AG04450 (cell line): Measurements from ENCODE around the gene SEC14L1. TPM values are rescaled to one million over a fixed set of nuclear protein-coding genes. Genes with fewer than 3 reads are reported as not detected.

Experiments used
- CTCF ChIA-PET: fragments of 300-600, 350-600 bp; formaldehyde crosslinking; extraction: SDS; loops from one replicate; lab custom pipeline; 2022; ENCODE audit warnings: antibody characterized with exemption, inconsistent platforms; lab: Charles Lee
- POLR2A ChIA-PET: fragments of 350-600 bp; formaldehyde crosslinking; extraction: SDS; loops from one replicate; lab custom pipeline; 2021; ENCODE audit warnings: antibody characterized with exemption, inconsistent platforms; lab: Yijun Ruan, JAX
- DNase-seq: peaks from one replicate; pipeline ENCODE4 v3.0.0-alpha.2; 2011; ENCODE audit warnings: low read depth, low spot score
- H3K27ac ChIP-seq: one replicate; pipeline ENCODE4 v1.5.1; 2012; ENCODE audit warnings: low read depth, low read length, control low read depth
- H3K27me3 ChIP-seq: one replicate; pipeline ENCODE4 v1.6.0; 2012; ENCODE audit warnings: low read length; ENCODE audit not compliant: control insufficient read depth, insufficient read depth
- H3K4me3 ChIP-seq: 2 replicates; pipeline ENCODE4 v1.5.1; 2011; ENCODE audit warnings: mild to moderate bottlenecking, low read depth, low read length, control low read depth
- H3K9me3 ChIP-seq: 2 replicates; pipeline ENCODE4 v1.5.1; 2012; ENCODE audit warnings: low read length; ENCODE audit not compliant: control insufficient read depth, insufficient read depth
- CTCF ChIP-seq: IDR thresholded peaks from 2 replicates; pipeline ENCODE4 v1.5.1; 2011; ENCODE audit warnings: low read depth, low read length, control low read depth, inconsistent platforms
- polyA plus RNA-seq: library from polyadenylated mRNA; depleted of rRNA; stranded (reverse); fragments of >200 nt; gene quantifications from 2 replicates; pipeline ENCODE4 v1.2.3, GENCODE V29; 2011

The SEC14L1 gene
- polyA plus RNA-seq, 1 experiment, result 38.7 TPM

GRCh38 chr17:77164483-77165091 is 23.8 kb downstream of the SEC14L1 start:
- no peak for DNase-seq
- peak overlapping the region; percentile 68 for H3K27ac ChIP-seq
- no peaks in the 10 kb centered on the region for H3K27me3 ChIP-seq
- no peak for TF ChIP-seq CTCF
- CTCF ChIA-PET, result interaction anchor here (0.5 to 1.4 kb wide), 3 partner anchors 34 to 78 kb away, joined by 3 to 5 read pairs (median 3); no protein-coding TSS in a partner anchor
- POLR2A ChIA-PET, result no interaction called here
- no peak overlapping the region for H3K4me3 ChIP-seq
- H3K9me3 ChIP-seq, result peaks cover 30% of the 10 kb centered on the region

GRCh38 chr17:77165577-77165976 is 24.8 kb downstream of the SEC14L1 start:
- DNase-seq, result no peak
- Histone ChIP-seq H3K4me3 (no peak overlapping the region), H3K9me3 (peaks cover 30% of the 10 kb centered on the region), H3K27me3 (no peaks in the 10 kb centered on the region), H3K27ac (no peak overlapping the region)
- no peak for TF ChIP-seq CTCF
- POLR2A ChIA-PET, result no interaction called here
- CTCF ChIA-PET, result interaction anchor here (1.4 kb wide), 1 partner anchor 77 kb away, joined by 3 read pairs; no protein-coding TSS in a partner anchor

GRCh38 chr17:77167472-77168306 is 26.9 kb downstream of the SEC14L1 start:
- peaks cover 30% of the 10 kb centered on the region for H3K9me3 ChIP-seq
- H3K27me3 ChIP-seq, result no peaks in the 10 kb centered on the region
- ChIA-PET POLR2A (no interaction called here), CTCF (interaction anchor here (0.6 kb wide), 1 partner anchor 10 kb away, joined by 3 read pairs; no protein-coding TSS in a partner anchor)
- no peak for DNase-seq
- H3K4me3 ChIP-seq, result no peak overlapping the region
- TF ChIP-seq CTCF, result no peak
- no peak overlapping the region for H3K27ac ChIP-seq

DNA sequence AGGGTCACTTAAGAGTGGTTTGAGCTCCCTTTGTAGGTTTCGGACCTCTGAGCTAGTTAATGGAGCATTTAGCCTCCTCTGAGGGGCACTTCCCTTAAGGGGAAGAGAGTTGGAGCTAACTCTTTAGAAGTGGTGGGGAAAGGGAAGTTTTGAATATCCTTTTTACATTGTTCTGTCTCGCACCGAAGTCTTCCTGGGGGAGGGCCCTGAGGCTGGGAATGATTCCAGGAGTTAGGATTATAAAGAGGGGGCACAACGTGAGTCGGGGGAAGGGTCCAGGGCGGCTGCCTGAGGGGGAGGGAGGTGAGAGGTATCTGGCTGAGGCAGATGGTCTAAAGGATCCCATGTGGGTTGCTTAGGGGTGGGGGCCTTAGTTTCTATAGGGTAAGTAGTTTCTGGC is 32.3 kb downstream of the SEC14L1 start:
- Histone ChIP-seq H3K4me3 (no peak overlapping the region), H3K9me3 (peaks cover 32% of the 10 kb centered on the region), H3K27ac (no peak overlapping the region), H3K27me3 (no peaks in the 10 kb centered on the region)
- CTCF ChIA-PET, result interaction anchor here (1.7 kb wide), 1 partner anchor 85 kb away, joined by 5 read pairs; no protein-coding TSS in a partner anchor
- POLR2A ChIA-PET, result no interaction called here
- DNase-seq, result no peak
- no peak for TF ChIP-seq CTCF
